ENCODE results near the gene GPR141. TPM values are rescaled to one million over a fixed set of nuclear protein-coding genes. Genes with fewer than 3 reads are reported as not detected.

GPR141 gene
- total and polyA plus RNA-seq, 8 donors, result 0.32 to 1.6 (median 0.78) TPM; not detected in 4

DNA sequence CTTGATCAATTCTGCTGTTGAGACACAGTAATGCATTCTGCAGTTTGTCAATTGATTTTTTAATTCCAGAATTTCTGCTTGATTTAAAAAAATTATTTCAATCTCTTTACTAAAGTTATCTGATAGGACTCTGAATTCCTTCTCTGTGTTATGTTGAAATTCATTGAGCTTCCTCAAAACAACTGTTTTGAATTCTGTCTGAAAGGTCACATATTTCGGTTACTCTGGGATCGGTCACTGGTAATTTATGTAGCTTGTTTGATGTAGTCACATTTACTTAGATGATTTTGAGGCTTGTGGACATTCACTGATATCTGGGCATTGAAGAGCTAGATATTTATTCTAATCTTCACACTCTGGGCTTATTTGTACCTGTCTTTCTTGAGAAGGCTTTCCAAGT, 97.6 kb downstream of the GPR141 start:
- ATAC-seq, result no peak
- H3K27ac ChIP-seq, result no peak overlapping the region

DNA sequence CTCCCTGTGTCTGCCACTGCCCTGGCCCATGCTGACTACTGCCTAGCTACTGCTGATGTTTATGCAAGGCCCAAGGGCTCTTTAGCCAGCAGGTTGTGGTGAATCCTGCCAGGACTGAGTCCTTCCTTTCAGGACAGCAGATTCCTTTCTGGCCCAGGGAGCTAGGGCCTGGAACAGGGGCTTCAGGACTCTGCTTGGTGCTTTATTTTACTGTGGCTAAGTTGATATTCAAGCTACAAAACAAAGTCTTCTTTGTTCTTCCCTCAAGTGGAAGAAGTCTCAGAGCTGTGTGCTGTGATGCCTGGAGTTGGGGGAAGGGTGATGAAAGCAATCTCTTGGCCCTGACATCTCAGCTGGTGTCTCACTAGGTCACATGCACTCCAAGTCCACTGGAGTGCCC, 98.6 kb downstream of the GPR141 start:
- no peak for FAIRE-seq
- Histone ChIP-seq H3K4me3 (no peak overlapping the region), H3K36me3 (no peaks in the 10 kb centered on the region)

More for the DNA sequence above, 97.6 kb downstream of the GPR141 start:
- Histone ChIP-seq H3K27me3 (no peaks in the 10 kb centered on the region), H3K4me3 (no peak overlapping the region), H3K4me1 (peaks cover 0 to 4% (median 0%) of the 10 kb centered on the region in 3 donors), H3K36me3 (no peaks in the 10 kb centered on the region), H3K9me3 (no peaks in the 10 kb centered on the region)
- TF ChIP-seq, protein P1, sequence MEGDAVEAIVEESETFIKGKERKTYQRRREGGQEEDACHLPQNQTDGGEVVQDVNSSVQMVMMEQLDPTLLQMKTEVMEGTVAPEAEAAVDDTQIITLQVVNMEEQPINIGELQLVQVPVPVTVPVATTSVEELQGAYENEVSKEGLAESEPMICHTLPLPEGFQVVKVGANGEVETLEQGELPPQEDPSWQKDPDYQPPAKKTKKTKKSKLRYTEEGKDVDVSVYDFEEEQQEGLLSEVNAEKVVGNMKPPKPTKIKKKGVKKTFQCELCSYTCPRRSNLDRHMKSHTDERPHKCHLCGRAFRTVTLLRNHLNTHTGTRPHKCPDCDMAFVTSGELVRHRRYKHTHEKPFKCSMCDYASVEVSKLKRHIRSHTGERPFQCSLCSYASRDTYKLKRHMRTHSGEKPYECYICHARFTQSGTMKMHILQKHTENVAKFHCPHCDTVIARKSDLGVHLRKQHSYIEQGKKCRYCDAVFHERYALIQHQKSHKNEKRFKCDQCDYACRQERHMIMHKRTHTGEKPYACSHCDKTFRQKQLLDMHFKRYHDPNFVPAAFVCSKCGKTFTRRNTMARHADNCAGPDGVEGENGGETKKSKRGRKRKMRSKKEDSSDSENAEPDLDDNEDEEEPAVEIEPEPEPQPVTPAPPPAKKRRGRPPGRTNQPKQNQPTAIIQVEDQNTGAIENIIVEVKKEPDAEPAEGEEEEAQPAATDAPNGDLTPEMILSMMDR (IDR thresholded peaks at IDR 0.05), result no peak
- FAIRE-seq, result no peak
- DNase-seq, result no peak
- 92% methylated on average over 2 of the region's 2 CpGs for WGBS, 2 donors
- intact Hi-C loops (cut with DNase I), result no loop called here

DNA sequence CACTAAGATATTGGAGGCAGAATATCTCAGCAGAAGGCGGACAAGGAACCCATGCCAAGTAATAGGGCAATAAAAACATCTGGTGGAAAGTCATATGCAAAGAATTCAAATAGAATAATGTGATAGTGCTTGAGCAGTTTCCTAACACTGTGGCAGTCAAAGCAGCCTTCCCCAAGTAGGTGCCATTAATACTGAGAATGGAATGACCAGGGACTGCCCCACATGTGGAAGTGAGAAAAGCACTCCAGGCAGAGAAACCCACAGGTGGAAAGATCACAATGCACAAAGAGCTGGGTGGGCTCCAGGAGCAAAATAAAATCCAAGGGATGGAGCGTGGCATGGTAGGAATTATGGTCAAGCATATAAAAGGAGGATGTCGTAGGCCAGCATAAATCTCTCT, 100.4 kb downstream of the GPR141 start:
- no peaks in the 10 kb centered on the region for H3K27me3 ChIP-seq
- FAIRE-seq (no peak), ATAC-seq (no peak), DNase-seq (no peak)
- WGBS, 2 donors, result 58 to 69% methylated on average over 3 of the region's 3 CpGs
- no peak overlapping the region for H3K4me3 ChIP-seq
- H3K27ac ChIP-seq, result no peak overlapping the region
- no peaks in the 10 kb centered on the region for H3K36me3 ChIP-seq
- intact Hi-C loops (cut with DNase I), result no loop called here
- H3K4me1 ChIP-seq, result peaks cover 0 to 8% (median 0%) of the 10 kb centered on the region in 3 donors
- H3K9me3 ChIP-seq, result no peaks in the 10 kb centered on the region
- TF ChIP-seq, protein P1 (IDR thresholded peaks at IDR 0.05), result no peak

More for the DNA sequence above, 98.6 kb downstream of the GPR141 start:
- H3K27ac ChIP-seq, result no peak overlapping the region
- ATAC-seq (no peak), DNase-seq (no peak)
- no peaks in the 10 kb centered on the region for H3K27me3 ChIP-seq
- intact Hi-C loops (cut with DNase I), result no loop called here
- TF ChIP-seq, protein P1 (IDR thresholded peaks at IDR 0.05), result no peak
- H3K9me3 ChIP-seq, result no peaks in the 10 kb centered on the region
- peaks cover 0 to 8% (median 0%) of the 10 kb centered on the region in 3 donors for H3K4me1 ChIP-seq

DNA sequence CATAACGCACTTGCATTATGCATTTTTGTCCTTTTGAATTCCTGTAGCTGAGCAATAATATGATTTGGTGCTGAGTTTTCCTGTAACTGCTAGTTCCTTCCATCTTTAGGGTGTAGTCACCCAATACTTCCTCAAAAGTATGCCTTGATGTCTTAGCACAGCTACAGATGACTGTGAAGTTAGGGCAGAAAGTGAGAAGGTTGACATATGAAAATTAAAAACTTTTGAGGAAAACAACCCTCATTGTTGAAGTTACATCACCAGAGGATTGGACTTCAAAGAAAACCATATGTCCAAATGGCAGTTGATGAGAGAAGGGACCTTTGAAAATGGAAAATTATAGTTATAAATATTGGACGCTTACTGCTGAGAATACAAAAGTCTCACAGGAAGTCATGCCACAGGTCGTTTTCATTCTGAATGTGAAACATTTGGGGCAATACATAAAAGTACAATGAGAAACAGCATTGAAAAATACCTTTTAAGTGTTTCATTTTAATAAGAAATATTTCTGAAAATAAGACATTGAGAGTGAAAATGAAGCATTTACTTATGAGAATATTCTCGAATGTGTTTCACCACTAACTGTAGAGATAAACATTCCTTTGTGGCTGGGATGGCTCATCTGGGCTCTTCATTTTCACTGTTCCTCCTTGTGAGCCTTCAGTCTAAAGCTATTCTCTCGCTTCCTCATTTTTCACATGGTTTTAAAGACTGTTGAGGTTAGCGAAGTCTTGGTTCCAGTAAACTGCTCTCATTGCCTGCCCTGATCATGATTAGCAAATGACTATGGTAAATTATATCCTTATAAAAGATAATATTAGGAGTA, 103.4 kb downstream of the GPR141 start:
- peaks cover 0 to 8% (median 0%) of the 10 kb centered on the region in 3 donors for H3K4me1 ChIP-seq
- FAIRE-seq (no peak), ATAC-seq (peak in 2 of 4 donors; percentile 65 to 75), DNase-seq (no peak)
- no peaks in the 10 kb centered on the region for H3K27me3 ChIP-seq
- TF ChIP-seq, protein P1 (IDR thresholded peaks at IDR 0.05), result no peak
- intact Hi-C loops (cut with DNase I), result no loop called here
- H3K9me3 ChIP-seq, result no peaks in the 10 kb centered on the region
- no peak overlapping the region for H3K4me3 ChIP-seq
- H3K36me3 ChIP-seq, result no peaks in the 10 kb centered on the region
- 70 to 71% methylated on average over 6 of the region's 6 CpGs for WGBS, 2 donors
- no peak overlapping the region for H3K27ac ChIP-seq

Other genes with a start within 250 kb of the GPR141 start
- gene ELMO1, start 234.9 kb upstream of the GPR141 start, total RNA-seq, result 10 to 100 TPM in 2 of 6 donors, 1 to 10 TPM in 4; 3.0 to 13.5 (median 4.9) TPM
- 10 to 100 TPM in 1 of 2 donors, 1 to 10 TPM in 1; 7.1 to 20.6 TPM for gene ELMO1, start 234.9 kb upstream of the GPR141 start, polyA plus RNA-seq
- gene NME8, start 164.8 kb downstream of the GPR141 start, total RNA-seq, result not detected
- gene NME8, start 164.8 kb downstream of the GPR141 start, polyA plus RNA-seq, result not detected
- gene SFRP4, start 233.1 kb downstream of the GPR141 start, total RNA-seq, result 10 to 100 TPM in 2 of 6 donors, 1 to 10 TPM in 1, under 1 TPM in 3; 0.47 to 21.3 (median 1.5) TPM
- gene SFRP4, start 233.1 kb downstream of the GPR141 start, polyA plus RNA-seq, result 1 to 10 TPM in 1 of 2 donors, under 1 TPM in 1; 0.59 to 1.3 TPM
- 10 to 100 TPM in 2 of 6 donors, 1 to 10 TPM in 4; 6.3 to 12.3 (median 8.7) TPM for gene EPDR1, start 236.9 kb downstream of the GPR141 start, total RNA-seq
- 1 to 10 TPM; 2.4 to 5.1 TPM for gene EPDR1, start 236.9 kb downstream of the GPR141 start, polyA plus RNA-seq